ENCODE results near the gene KIRREL3.

KIRREL3 gene

GRCh38 chr11:127000291-127000968 is at the start of gene KIRREL3:
Gene KIRREL3, minus strand, starts transcription at chr11:127000770.
- Histone ChIP-seq H2AFZ (ENCODE audit: low read depth) (no peak within 1 kb of the TSS), H3K27me3 (ENCODE audit: insufficient read depth, low read depth) (no peaks in the 10 kb centered on the region), H3K4me1 (ENCODE audit: low read depth, poor library complexity, severe bottlenecking) (no peaks in the 10 kb centered on the region), H3K27ac (no peak within 1 kb of the TSS), H3K79me2 (ENCODE audit: insufficient read depth, low read depth) (no peaks in the 10 kb centered on the region), H3K4me2 (no peak within 1 kb of the TSS), H3K36me3 (ENCODE audit: insufficient read depth) (no peaks in the 10 kb centered on the region), H3K9ac (no peak within 1 kb of the TSS), H4K20me1 (ENCODE audit: insufficient read depth) (no peaks in the 10 kb centered on the region), H3K4me3 (IDR thresholded peaks at IDR 0.05; ENCODE audit: insufficient read depth, low read depth, low read length) (no peak within 1 kb of the TSS)
- no peak for TF ChIP-seq CTCF (conservative IDR thresholded peaks at IDR 0.05; ENCODE audit: low read depth, low read length)

GRCh38 chr11:127050186-127050585 is 49.6 kb upstream of the KIRREL3 start:
- Histone ChIP-seq H3K79me2 (ENCODE audit: insufficient read depth, low read depth) (no peaks in the 10 kb centered on the region), H3K4me1 (ENCODE audit: low read depth, poor library complexity, severe bottlenecking) (no peaks in the 10 kb centered on the region), H4K20me1 (ENCODE audit: insufficient read depth) (no peaks in the 10 kb centered on the region), H3K4me3 (IDR thresholded peaks at IDR 0.05; ENCODE audit: insufficient read depth, low read depth, low read length) (no peak overlapping the region), H3K4me2 (no peak overlapping the region), H3K27ac (no peak overlapping the region), H2AFZ (ENCODE audit: low read depth) (no peak overlapping the region), H3K9ac (no peak overlapping the region), H3K27me3 (ENCODE audit: insufficient read depth, low read depth) (no peaks in the 10 kb centered on the region), H3K36me3 (ENCODE audit: insufficient read depth) (no peaks in the 10 kb centered on the region)
- TF ChIP-seq CTCF (conservative IDR thresholded peaks at IDR 0.05; ENCODE audit: low read depth, low read length) = no peak

- Histone ChIP-seq H2AFZ (ENCODE audit: low read depth) (no peak overlapping the region), H4K20me1 (ENCODE audit: insufficient read depth) (no peaks in the 10 kb centered on the region), H3K79me2 (ENCODE audit: insufficient read depth, low read depth) (no peaks in the 10 kb centered on the region), H3K36me3 (ENCODE audit: insufficient read depth) (no peaks in the 10 kb centered on the region), H3K27me3 (ENCODE audit: insufficient read depth, low read depth) (no peaks in the 10 kb centered on the region), H3K4me3 (IDR thresholded peaks at IDR 0.05; ENCODE audit: insufficient read depth, low read depth, low read length) (no peak overlapping the region), H3K9ac (no peak overlapping the region), H3K27ac (no peak overlapping the region), H3K4me2 (no peak overlapping the region), H3K4me1 (ENCODE audit: low read depth, poor library complexity, severe bottlenecking) (no peaks in the 10 kb centered on the region)
- TF ChIP-seq CTCF (conservative IDR thresholded peaks at IDR 0.05; ENCODE audit: low read depth, low read length) = no peak
Observed at GRCh38 chr11:127049486-127049885, 48.9 kb upstream of the KIRREL3 start.

GRCh38 chr11:127044535-127044934 is 44.0 kb upstream of the KIRREL3 start:
- Histone ChIP-seq H3K79me2 (ENCODE audit: insufficient read depth, low read depth) (no peaks in the 10 kb centered on the region), H3K4me2 (no peak overlapping the region), H3K36me3 (ENCODE audit: insufficient read depth) (no peaks in the 10 kb centered on the region), H2AFZ (ENCODE audit: low read depth) (no peak overlapping the region), H3K4me3 (IDR thresholded peaks at IDR 0.05; ENCODE audit: insufficient read depth, low read depth, low read length) (no peak overlapping the region), H4K20me1 (ENCODE audit: insufficient read depth) (no peaks in the 10 kb centered on the region), H3K27me3 (ENCODE audit: insufficient read depth, low read depth) (no peaks in the 10 kb centered on the region), H3K9ac (no peak overlapping the region), H3K27ac (no peak overlapping the region), H3K4me1 (ENCODE audit: low read depth, poor library complexity, severe bottlenecking) (no peaks in the 10 kb centered on the region)
- TF ChIP-seq CTCF (conservative IDR thresholded peaks at IDR 0.05; ENCODE audit: low read depth, low read length) = no peak
